Lung (tissue), 12 donors: Measurements from ENCODE around the gene INSRR. TPM values are rescaled to one million over a fixed set of nuclear protein-coding genes. Genes with fewer than 3 reads are reported as not detected.

Experiments used
- ATAC-seq: fragments of 200-7000 bp; cut with Tn5 transposase; one replicate; pipeline ENCODE4 v1.9.1; 2020; ENCODE audit warnings: moderate number of reproducible peaks; ENCODE audit not compliant: insufficient read depth, low FRiP score
- DNase-seq, 3 donors: peaks; one replicate each; pipeline ENCODE4 v3.0.0-alpha.2; 2013 to 2017
- H3K27ac ChIP-seq, 2 donors: one replicate each; pipeline ENCODE4 v1.5.1; 2013; ENCODE audit warnings: mild to moderate bottlenecking in 2 of 2, moderate library complexity in 2 of 2, control low read depth in 1 of 2, inconsistent platforms in 1 of 2, low read depth in 1 of 2, low read length in 1 of 2
- H3K27me3 ChIP-seq, 3 donors: one replicate each; pipeline ENCODE4 v1.5.1; 2013; ENCODE audit warnings: low read length in 2 of 3; ENCODE audit not compliant: control insufficient read depth in 3 of 3, insufficient read depth in 3 of 3
- H3K36me3 ChIP-seq, 4 donors: one replicate each; pipeline ENCODE4 v1.5.1; 2013; ENCODE audit warnings: low read length in 4 of 4, mild to moderate bottlenecking in 1 of 4, moderate library complexity in 1 of 4; ENCODE audit not compliant: control insufficient read depth in 4 of 4, insufficient read depth in 4 of 4
- H3K4me1 ChIP-seq, 5 donors: one replicate each; pipeline ENCODE4 v1.5.1; 2013; ENCODE audit warnings: low read length in 5 of 5, mild to moderate bottlenecking in 2 of 5, moderate library complexity in 1 of 5; ENCODE audit not compliant: control insufficient read depth in 5 of 5, insufficient read depth in 5 of 5
- H3K4me3 ChIP-seq: one replicate; pipeline ENCODE4 v1.5.1; 2013; ENCODE audit warnings: mild to moderate bottlenecking, control low read depth, moderate library complexity
- H3K9ac ChIP-seq, 2 donors: one replicate each; pipeline ENCODE4 v1.5.1; 2013; ENCODE audit warnings: low read length in 2 of 2, control low read depth in 1 of 2; ENCODE audit not compliant: insufficient read depth in 1 of 2
- H3K9me3 ChIP-seq, 4 donors: one replicate each; pipeline ENCODE4 v1.5.1; 2013; ENCODE audit warnings: low read length in 3 of 4, mild to moderate bottlenecking in 1 of 4, moderate library complexity in 1 of 4; ENCODE audit not compliant: control insufficient read depth in 4 of 4, insufficient read depth in 3 of 4
- WGBS, 2 donors: extraction: QIAGEN DNeasy Blood & Tissue Kit; methylation state at CpG; one replicate each; pipeline ENCODE4 v1.1.7; 2013; 5-methylcytosine and 5-hydroxymethylcytosine counted together
- polyA plus RNA-seq, 2 donors: library from polyadenylated mRNA; stranded (reverse); fragments of 200-250 nt; gene quantifications; one replicate each; pipeline ENCODE4 v1.2.1, GENCODE V29; 2013
- total RNA-seq, 2 donors: library from RNA; depleted of rRNA in 1 of 2; stranded (reverse); fragments of >200 nt in 1 of 2; gene quantifications; one replicate each; pipeline ENCODE4 v1.2.1, GENCODE V29; 2014 to 2021
- TF ChIP-seq, protein P1 (sequence below): IDR thresholded peaks from 2 replicates; pipeline ENCODE4 v1.5.1; 2012; ENCODE audit warnings: mild to moderate bottlenecking; ENCODE audit errors: control extremely low read depth, extremely low read depth
- donor health status: control.
- donor health status: control.
- donor health status: Bipolar disorder and iron deficiency.
- donor health status: healthy.
- donor health status: DM: yes; HTN: yes; CAD: no.

INSRR gene
- total and polyA plus RNA-seq, 4 donors, result not detected

DNA sequence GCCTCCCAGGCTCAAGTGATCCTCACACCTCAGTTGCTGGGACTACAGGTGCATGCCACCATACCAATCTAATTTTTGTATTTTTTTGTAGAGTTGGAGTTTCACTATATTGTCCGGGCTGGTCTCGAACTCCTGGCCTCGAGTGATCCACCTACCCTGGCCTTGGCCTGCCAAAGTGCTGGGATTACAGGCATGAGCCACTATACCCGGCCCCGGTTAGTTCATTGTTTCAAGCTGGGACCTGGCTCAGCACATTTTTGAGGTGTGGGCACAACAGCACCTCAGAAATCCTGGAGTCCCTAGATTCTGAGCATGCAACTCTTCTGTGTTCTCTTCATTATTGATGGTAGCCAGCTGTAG lies 63.6 kb downstream of the INSRR start:
- DNase-seq (no peak), ATAC-seq (no peak)
- Histone ChIP-seq H3K36me3 (peaks cover 44 to 50% (median 48%) of the 10 kb centered on the region in 4 donors), H3K27ac (no peak overlapping the region), H3K9ac (no peak overlapping the region), H3K4me3 (no peak overlapping the region), H3K27me3 (no peaks in the 10 kb centered on the region), H3K9me3 (no peaks in the 10 kb centered on the region), H3K4me1 (no peaks in the 10 kb centered on the region)
- TF ChIP-seq, protein P1, sequence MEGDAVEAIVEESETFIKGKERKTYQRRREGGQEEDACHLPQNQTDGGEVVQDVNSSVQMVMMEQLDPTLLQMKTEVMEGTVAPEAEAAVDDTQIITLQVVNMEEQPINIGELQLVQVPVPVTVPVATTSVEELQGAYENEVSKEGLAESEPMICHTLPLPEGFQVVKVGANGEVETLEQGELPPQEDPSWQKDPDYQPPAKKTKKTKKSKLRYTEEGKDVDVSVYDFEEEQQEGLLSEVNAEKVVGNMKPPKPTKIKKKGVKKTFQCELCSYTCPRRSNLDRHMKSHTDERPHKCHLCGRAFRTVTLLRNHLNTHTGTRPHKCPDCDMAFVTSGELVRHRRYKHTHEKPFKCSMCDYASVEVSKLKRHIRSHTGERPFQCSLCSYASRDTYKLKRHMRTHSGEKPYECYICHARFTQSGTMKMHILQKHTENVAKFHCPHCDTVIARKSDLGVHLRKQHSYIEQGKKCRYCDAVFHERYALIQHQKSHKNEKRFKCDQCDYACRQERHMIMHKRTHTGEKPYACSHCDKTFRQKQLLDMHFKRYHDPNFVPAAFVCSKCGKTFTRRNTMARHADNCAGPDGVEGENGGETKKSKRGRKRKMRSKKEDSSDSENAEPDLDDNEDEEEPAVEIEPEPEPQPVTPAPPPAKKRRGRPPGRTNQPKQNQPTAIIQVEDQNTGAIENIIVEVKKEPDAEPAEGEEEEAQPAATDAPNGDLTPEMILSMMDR, result no peak
- WGBS, 2 donors, result 94 to 97% methylated on average over 5 of the region's 5 CpGs

DNA sequence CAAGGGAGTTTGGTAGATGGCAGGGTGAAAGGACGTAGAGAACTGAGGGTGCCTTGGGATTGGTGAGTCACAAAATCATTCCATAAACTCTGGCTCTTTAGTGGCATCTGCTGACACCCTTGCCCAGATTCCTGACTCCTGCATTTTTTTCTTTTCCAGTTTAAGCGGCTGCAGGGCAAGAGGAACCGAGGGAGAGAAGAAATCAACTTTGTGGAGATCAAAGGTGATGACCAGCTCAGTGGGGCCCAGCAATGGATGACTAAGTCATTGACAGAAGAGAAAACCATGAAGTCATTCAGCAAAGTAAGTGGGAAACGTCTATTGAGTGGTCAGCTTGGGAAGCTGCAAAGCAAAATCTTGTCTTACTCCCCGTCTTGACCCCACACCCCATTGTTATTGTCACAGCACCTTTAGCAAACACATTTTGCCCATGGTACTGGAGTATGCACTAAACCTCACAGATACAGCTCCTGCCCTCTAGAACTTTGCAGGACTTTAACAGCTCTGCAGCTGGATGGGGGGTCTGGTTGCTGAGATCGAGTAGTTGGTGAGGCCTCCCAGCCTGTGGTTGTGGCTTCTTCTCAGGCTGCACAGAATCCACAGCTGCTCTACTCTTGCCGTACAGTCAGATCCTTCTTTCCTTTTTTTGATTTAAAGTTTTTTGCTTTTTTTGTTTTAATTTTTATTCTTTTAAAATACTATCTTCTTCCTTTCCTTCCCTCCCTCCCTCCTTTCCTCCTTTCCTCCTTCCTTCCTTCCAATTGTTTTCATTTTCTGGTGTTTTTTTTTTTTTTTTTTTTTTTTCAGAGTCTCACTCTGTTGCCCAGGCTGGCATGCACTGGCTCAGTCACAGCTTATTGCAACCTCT lies 64.2 kb downstream of the INSRR start:
- no peaks in the 10 kb centered on the region for H3K4me1 ChIP-seq
- no peaks in the 10 kb centered on the region for H3K27me3 ChIP-seq
- 84 to 88% methylated on average over 7 of the region's 7 CpGs for WGBS, 2 donors
- no peaks in the 10 kb centered on the region for H3K9me3 ChIP-seq
- ATAC-seq (no peak), DNase-seq (no peak)
- no peak overlapping the region for H3K4me3 ChIP-seq
- TF ChIP-seq, protein P1, result no peak
- H3K9ac ChIP-seq, result no peak overlapping the region
- no peak overlapping the region for H3K27ac ChIP-seq
- H3K36me3 ChIP-seq, result peaks cover 41 to 53% (median 48%) of the 10 kb centered on the region in 4 donors

Other genes with a start within 250 kb of the INSRR start
- gene HAPLN2, start 239.7 kb downstream of the INSRR start, total RNA-seq, result under 1 TPM in 1 of 2 donors, not detected in 1; 0.18 TPM
- under 1 TPM; 0.24 to 0.31 TPM for gene HAPLN2, start 239.7 kb downstream of the INSRR start, polyA plus RNA-seq
- 1 to 10 TPM in 1 of 2 donors, under 1 TPM in 1; 0.18 to 1.1 TPM for gene BCAN, start 217.0 kb downstream of the INSRR start, total RNA-seq
- under 1 TPM; 0.05 to 0.06 TPM for gene BCAN, start 217.0 kb downstream of the INSRR start, polyA plus RNA-seq
- gene NES, start 181.7 kb downstream of the INSRR start, total RNA-seq, result 10 to 100 TPM; 37.3 to 57.4 TPM
- 10 to 100 TPM; 17.6 to 31.1 TPM for gene NES, start 181.7 kb downstream of the INSRR start, polyA plus RNA-seq
- 10 to 100 TPM in 1 of 2 donors, 1 to 10 TPM in 1; 5.8 to 13.6 TPM for gene CRABP2, start 153.5 kb downstream of the INSRR start, total RNA-seq
- 1 to 10 TPM; 1.3 to 4.0 TPM for gene CRABP2, start 153.5 kb downstream of the INSRR start, polyA plus RNA-seq
- 10 to 100 TPM; 24.4 to 34.9 TPM for gene METTL25B, start 130.6 kb downstream of the INSRR start, total RNA-seq
- gene METTL25B, start 130.6 kb downstream of the INSRR start, polyA plus RNA-seq, result 10 to 100 TPM; 28.3 to 42.6 TPM
- gene ISG20L2, start 130.4 kb downstream of the INSRR start, total RNA-seq, result 10 to 100 TPM; 11.3 to 26.3 TPM
- gene ISG20L2, start 130.4 kb downstream of the INSRR start, polyA plus RNA-seq, result 10 to 100 TPM in 1 of 2 donors, 1 to 10 TPM in 1; 9.3 to 24.2 TPM
- gene MRPL24, start 118.0 kb downstream of the INSRR start, total RNA-seq, result 10 to 100 TPM; 26.7 to 65.4 TPM
- gene MRPL24, start 118.0 kb downstream of the INSRR start, polyA plus RNA-seq, result 100 to 1,000 TPM in 1 of 2 donors, 10 to 100 TPM in 1; 93.6 to 120 TPM
- 100 to 1,000 TPM; 184 to 187 TPM for gene HDGF, start 107.4 kb downstream of the INSRR start, total RNA-seq
- gene HDGF, start 107.4 kb downstream of the INSRR start, polyA plus RNA-seq, result 100 to 1,000 TPM; 104 to 226 TPM
- gene PRCC, start 91.6 kb downstream of the INSRR start, total RNA-seq, result 10 to 100 TPM; 38.5 to 52.7 TPM
- 10 to 100 TPM; 36.2 to 40.0 TPM for gene PRCC, start 91.6 kb downstream of the INSRR start, polyA plus RNA-seq
- 1 to 10 TPM; 1.6 to 2.4 TPM for gene SH2D2A, start 42.3 kb downstream of the INSRR start, total RNA-seq
- gene SH2D2A, start 42.3 kb downstream of the INSRR start, polyA plus RNA-seq, result 1 to 10 TPM; 1.1 to 3.0 TPM
- gene NTRK1, start 1.7 kb upstream of the INSRR start, total RNA-seq, result under 1 TPM in 1 of 2 donors, not detected in 1; 0.61 TPM
- under 1 TPM; 0.15 to 0.24 TPM for gene NTRK1, start 1.7 kb upstream of the INSRR start, polyA plus RNA-seq
- gene PEAR1, start 34.6 kb upstream of the INSRR start, total RNA-seq, result 10 to 100 TPM; 15.1 to 15.3 TPM
- gene PEAR1, start 34.6 kb upstream of the INSRR start, polyA plus RNA-seq, result 10 to 100 TPM in 1 of 2 donors, 1 to 10 TPM in 1; 7.6 to 10.7 TPM
- gene LRRC71, start 61.5 kb upstream of the INSRR start, total RNA-seq, result 10 to 100 TPM in 1 of 2 donors, 1 to 10 TPM in 1; 4.9 to 17.2 TPM
- 1 to 10 TPM; 3.4 to 3.5 TPM for gene LRRC71, start 61.5 kb upstream of the INSRR start, polyA plus RNA-seq
- 10 to 100 TPM; 35.2 to 44.1 TPM for gene ARHGEF11, start 186.6 kb upstream of the INSRR start, total RNA-seq
- gene ARHGEF11, start 186.6 kb upstream of the INSRR start, polyA plus RNA-seq, result 10 to 100 TPM; 14.2 to 28.7 TPM
- not detected for gene ETV3L, start 240.7 kb upstream of the INSRR start, total RNA-seq
- gene ETV3L, start 240.7 kb upstream of the INSRR start, polyA plus RNA-seq, result under 1 TPM in 1 of 2 donors, not detected in 1; 0.05 TPM